GM18519 (cell line): ENCODE data around the gene SACM1L.
"Not testable (repeated sequence)": the region's sequence is repeated elsewhere in the genome, so short reads cannot be mapped to it uniquely, and the experiment has no call there.

Experiments used
- ATAC-seq: cut with Tn5 transposase; IDR thresholded peaks from one replicate; pipeline ENCODE4 v1.9.1; 2021; ENCODE audit warnings: mild to moderate bottlenecking, moderate library complexity; ENCODE audit not compliant: unreplicated experiment, low FRiP score

The SACM1L gene

GRCh38 chr3:45666757-45667431, 22.3 kb upstream of the SACM1L start:
- no peak for ATAC-seq

DNA sequence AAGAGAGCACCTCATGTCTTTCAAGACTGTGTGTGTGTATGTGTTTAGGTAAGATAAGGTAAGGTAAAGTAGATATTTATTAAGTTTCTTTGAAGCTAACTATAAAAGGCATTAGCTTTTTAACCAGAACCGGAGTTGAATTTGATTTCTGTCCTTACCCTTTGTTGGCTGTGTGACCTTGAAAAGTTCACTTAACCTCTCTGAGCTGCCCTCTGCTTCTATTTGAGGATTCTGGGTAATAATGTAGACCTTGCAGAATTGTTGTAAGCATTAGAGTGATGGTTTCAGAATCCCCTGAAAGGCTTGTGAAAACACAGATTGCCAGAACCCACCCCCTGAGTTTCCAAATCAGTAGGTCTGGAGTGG, 21.6 kb upstream of the SACM1L start:
- ATAC-seq = no peak

DNA sequence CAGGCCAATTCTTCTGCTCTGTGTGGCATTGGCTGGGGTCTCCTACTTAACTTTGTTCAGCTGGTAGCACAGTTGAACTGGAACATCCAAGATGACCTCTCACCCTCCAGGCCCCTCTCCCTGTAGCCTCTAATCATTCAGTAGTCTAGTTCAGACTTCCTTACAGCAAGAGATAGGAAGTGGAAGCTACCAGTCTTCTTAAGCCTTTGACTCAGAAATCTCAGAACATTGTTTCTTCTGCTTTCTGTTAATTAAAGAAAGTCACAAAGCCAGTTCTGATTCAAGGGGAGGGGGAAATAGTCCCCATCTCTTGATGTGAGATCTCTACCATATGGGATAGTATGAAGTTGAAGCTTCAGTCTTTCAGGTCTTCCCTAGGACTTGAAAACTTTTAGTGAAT, 18.8 kb upstream of the SACM1L start:
- no peak for ATAC-seq

- ATAC-seq = no peak
These were observed 18.2 kb upstream of the SACM1L start for GRCh38 chr3:45670991-45671390.

GRCh38 chr3:45673273-45673672, 15.9 kb upstream of the SACM1L start:
- no peak for ATAC-seq

GRCh38 chr3:45676325-45677032, 12.7 kb upstream of the SACM1L start:
- no peak for ATAC-seq

- no peak for ATAC-seq
These were observed 12.2 kb upstream of the SACM1L start for GRCh38 chr3:45677033-45677446.

DNA sequence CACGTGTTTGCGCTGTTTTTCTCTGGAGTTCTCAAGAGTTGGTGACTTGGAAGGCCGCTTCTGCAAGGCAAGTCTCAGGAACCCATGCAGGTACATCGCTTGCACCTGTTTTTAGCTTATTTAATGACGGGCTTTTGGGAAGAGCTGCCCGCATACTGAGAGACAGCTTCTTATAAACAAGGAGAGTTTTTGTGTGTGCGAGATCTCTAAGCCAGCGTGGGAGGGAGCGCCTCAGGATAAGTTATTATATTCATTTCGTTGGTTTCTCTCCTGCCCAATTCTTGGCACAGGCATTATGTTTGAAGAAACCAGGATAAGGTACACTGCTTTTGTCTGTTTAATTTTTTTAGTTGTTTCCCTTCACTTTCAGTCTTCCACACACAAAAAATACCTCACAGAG, 11.4 kb upstream of the SACM1L start:
- no peak for ATAC-seq

GRCh38 chr3:45679805-45680204, 9.4 kb upstream of the SACM1L start:
- no peak for ATAC-seq

DNA sequence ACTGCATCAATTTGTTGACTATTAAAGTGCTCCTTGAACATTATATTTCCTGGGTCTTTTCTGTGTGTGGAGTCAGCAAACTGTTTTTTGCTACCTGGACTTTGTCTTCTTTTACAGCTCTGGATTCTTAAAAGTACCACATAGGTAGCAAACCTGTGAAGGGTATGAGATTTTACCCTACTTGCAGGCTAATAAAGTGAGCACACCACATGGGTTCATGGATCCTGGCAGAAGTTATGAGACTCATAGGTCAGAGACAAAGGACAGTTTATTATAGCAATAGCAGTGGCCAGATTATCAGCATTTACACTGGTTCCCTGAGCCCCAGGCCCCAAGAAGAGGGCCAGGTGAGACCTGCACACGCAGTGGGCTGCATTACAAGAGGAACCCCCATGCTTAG, 8.0 kb upstream of the SACM1L start:
- ATAC-seq = no peak

GRCh38 chr3:45681846-45682245, 7.3 kb upstream of the SACM1L start:
- no peak for ATAC-seq

DNA sequence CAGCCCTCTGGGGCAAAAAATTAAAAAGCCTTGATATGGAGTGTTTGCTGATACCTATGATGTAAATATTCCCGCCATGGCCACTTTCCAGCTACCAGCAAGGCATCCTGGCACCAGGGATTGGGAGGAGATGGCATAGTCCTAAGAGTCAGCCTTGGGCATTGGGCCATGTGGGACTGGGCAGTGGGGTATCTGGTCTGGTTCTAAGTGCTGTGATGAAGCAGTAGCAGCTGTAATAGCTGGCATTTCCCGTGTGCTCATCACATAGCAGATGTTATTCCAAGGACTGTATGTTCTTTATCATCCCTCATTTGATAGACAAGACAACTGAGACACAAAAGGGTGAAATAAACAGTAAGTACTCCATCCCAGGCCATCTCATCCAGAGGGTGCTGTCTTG, 6.9 kb upstream of the SACM1L start:
- no peak for ATAC-seq

- ATAC-seq = no peak
These were observed 6.4 kb upstream of the SACM1L start for GRCh38 chr3:45682786-45683185.

GRCh38 chr3:45683417-45684326, 5.5 kb upstream of the SACM1L start:
- no peak for ATAC-seq

DNA sequence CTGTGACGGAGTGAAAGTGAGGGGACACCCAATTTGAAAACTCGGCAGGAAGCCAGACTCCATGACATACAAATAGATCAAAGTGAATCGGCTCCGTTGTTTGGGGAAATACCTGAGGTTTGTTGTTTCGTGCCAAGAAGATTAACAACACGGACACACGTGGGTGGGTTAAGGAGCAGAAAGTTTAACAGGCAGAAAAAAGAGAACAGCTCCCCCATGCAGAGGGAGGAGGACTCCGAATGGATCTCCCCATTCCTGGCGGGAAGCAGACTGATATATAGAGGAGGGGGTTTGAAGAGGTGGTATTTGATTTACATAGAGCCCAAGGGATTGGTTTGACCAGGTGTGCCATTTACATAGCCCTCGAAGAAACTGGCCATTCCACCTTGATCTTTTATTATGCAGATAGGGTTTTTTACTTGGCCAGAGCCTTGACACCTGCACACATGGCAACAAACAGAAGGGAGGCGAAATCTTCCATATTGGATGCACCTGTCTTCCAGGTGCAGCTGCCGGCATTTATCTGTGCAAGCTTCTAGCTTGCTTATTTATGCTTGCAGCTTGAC, 4.8 kb upstream of the SACM1L start:
- ATAC-seq = no peak

DNA sequence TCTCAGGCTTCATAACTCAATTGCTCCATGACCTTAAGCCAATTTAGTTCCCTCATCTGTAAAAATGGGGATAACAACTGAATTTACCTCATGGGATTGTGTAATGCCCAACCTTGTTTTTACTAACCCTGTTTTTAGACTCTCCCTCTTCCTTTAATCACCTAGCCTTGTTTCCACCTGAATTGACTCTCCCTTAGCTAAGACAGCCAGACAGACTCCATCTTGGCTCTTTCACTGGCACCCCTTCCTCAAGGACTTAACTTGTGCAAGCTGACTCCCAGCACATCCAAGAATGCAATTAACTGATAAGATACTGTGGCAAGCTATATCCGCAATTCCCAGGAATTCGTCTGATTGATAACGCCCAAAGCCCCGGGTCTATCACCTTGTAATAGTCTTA, 3.5 kb upstream of the SACM1L start:
- not testable (repeated sequence) for ATAC-seq

DNA sequence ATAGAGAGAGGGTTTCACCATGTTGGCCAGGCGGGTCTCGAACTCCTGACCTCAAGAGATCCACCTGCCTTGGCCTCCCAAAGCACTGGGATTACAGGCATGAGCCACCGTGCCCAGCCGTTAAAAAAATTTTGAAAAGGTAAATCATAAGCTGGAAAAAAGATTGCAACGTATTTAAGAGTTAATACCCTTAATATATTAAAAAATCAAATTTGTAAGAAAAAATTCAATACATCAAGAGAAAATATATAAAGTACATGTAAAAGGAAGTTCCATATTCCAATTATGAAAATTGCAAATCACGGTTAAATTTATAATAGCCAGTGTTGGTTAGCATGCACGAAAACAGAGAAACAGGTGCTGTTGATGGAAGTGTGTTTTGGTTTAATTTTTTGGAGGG, 2.3 kb upstream of the SACM1L start:
- ATAC-seq = no peak

- ATAC-seq = no peak
These were observed 1.4 kb upstream of the SACM1L start for GRCh38 chr3:45687828-45688193.

- ATAC-seq = no peak
These were observed 858 bp upstream of the SACM1L start for GRCh38 chr3:45688194-45688881.

DNA sequence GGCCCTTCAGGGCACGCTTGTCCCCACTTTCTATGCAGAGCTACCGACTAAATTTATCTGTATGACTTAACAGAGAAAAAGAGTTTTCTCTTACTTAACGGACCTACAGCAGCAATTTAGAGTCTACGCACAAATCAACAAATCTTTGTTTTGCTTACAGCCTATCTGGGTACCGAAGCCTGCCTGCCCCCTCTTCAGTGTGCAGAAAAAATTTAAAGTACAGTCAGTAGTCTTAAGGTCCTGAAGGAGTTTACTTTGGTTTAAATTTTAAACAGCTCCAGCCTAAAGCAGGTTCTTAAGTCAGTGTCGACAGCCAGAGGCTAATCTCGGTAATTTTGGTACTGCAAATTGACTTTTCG, 570 bp downstream of the SACM1L start:
- no peak for ATAC-seq
